NCI-H345 treated with DMSO at 0.1 percent for 48 hours (cell line): Measurements from ENCODE around the gene ITFG2.
"Not testable (repeated sequence)": the region's sequence is repeated elsewhere in the genome, so short reads cannot be mapped to it uniquely, and the experiment has no call there.

Experiments
- DNase-seq: peaks from one replicate; lab custom pipeline; 2025; ENCODE audit not compliant: unreplicated experiment; lab: John Stamatoyannopoulos, UW

ITFG2 gene

DNA sequence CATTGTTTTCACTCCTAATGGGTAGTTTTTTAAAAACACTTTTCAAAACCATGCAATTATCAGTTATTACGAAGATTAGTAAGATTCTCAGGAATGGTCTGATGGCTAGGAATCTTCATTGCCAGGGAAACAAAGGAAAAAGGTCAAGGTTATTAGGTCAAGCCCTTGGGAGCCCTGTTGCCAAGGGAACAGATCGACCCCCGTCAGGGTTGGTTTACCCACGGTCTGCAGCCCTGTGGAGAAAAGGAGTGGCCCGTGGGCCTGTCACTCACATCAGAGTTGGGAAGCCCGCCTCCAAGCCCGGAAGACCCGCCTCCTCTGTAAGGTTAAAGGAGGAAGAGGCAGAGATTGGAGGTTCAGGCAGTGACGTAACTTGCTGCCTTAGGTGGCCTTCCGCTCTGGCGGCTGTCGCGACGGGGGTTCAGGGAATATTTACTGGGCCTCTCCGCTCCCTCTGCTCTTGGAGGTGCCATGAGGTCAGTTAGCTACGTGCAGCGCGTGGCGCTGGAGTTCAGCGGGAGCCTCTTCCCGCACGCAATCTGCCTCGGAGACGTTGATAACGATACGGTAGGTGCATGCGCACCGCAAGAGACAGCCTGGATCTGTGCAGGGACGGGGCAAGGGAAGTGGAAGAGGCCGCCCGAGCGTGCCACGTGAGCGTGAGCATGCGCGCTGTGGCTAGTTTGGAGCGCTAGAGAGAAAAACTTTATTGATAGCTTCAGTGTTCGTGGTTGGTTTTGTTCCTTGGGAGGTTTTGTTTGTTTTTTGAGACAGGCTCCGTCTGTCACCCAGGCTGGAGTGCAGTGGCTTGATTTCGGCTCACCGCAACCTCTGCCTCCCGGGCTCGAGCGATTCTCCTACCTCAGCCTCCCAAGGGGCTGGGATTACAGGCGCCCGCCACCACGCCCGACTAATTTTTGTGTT lies at the start of gene ITFG2:
ITFG2 (plus strand) TSS at position 379 of the 924 bp plus-strand sequence; CDS start at position 472, 93 bp downstream.
- peak; percentile 99 for DNase-seq

DNA sequence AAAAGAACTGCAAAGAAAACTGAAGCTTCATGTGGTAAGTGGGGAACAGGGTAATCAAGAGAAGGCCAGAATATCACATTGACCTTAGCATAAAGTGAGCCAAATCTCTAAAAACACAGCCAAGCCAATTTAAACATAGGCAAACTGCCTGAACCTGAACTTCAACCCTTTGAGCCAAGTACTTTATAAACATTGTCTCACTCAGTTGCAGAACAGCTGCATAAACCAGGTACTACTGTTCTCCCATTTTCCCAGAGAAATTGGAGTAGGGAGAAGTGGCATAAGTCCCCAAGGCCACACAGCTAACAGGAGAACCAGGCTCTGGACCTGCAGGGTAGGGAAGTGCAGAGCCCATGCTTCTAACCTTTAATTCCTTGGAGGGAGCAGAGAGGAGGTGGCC lies 48.1 kb upstream of the ITFG2 start:
- DNase-seq: no peak

DNA sequence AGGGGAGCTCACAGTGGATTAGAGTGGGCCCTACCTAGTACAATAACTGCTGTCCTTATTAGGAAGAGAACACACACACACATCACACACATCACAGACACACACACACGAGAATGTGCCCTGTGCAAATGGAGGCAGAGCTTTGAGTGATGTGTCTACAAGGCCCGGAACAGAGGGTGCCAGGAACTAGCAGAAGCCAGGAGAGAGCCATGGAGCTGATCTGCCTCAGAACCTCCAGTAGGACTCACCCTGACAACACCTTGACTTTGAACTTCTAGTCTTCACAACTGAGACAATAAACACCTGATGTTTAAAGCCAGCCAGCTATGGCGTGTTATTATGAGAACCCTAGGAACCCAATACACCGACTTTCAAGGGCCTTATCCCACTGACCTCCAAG lies 47.4 kb upstream of the ITFG2 start:
- DNase-seq: no peak

DNA sequence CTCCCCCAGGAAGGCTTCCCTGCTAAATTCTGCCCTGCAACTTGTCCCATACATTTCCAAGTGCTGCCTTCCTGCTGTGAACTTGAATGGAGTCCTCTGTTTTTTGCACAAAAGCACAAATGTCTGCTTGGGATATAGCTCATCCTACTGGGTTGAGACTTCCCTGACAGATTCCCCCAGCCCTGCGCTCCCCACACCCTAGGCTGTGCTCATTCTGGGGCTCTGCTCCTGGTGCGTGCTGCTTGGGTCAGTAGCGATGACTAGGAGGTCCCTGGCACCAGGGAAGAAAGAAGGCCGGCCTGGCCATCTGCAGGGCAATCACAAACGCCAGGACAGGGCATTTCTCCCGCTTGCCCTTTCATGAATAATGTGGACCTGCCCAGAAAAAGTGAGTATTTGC lies 46.9 kb upstream of the ITFG2 start:
- DNase-seq: no peak

DNA sequence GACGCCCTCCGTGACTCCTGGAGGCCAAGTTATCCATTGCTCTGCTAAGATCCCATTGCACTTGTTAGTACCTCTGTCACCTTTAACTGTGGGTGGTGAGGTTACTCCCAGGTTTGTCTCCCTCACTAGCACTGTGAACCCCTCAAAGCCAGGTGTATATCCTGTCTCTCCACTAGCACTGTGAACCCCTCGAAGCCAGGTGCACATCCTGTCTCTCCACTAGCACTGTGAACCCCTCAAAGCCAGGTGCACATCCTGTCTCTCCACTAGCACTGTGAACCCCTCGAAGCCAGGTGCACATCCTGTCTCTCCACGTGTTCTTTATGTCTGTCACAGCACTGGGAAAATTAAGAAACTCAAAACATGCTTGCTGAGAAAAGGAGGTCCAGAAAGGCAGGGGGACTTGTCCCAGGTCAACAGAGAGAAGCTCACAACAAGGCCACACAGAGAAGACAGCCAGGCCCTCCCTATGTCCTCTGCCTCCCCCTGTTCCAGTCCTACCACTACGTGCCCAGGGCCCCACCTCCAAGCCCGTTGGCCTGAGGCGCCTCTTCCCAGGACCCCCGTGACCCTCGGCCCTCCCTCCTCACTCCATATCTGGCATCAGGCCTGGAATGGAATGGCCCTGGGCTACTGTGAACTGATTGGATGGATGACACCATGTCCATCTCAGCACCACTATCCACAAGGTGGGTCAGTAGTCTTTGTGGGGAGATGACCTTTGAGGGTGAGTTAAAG lies 44.1 kb upstream of the ITFG2 start:
- no peak for DNase-seq

DNA sequence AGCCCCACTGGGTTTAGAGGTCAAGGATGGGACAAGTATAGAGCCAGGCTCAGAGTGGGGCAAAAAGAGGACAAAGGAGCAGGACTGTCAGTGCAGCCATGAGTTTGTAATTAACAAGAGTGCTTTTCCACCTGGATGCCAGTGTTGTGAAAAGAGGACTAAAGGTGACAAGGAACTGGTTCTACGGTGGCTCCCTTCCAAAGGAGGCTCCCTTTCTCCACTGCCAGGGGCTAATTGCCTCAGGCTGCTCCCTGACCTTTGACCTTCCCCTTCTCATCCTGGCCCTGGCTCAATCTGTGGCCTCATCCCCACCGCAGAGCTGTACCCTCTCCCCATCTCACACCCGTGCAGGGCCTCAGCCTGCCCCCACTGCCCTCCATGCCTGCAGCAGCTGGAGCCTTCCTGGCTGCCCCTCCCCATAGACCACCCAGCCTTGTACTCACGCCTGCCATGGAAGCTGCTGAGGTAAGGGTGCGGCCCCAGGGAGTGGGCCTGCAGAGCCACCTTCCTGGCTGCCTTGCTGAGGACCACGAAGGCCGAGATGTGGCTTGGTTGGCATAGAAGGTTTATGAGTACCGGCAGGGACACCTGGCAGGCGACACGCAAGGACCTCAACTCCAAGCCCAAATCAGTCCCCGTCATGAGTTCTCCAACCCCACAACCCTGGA lies 42.5 kb upstream of the ITFG2 start:
- no peak for DNase-seq

DNA sequence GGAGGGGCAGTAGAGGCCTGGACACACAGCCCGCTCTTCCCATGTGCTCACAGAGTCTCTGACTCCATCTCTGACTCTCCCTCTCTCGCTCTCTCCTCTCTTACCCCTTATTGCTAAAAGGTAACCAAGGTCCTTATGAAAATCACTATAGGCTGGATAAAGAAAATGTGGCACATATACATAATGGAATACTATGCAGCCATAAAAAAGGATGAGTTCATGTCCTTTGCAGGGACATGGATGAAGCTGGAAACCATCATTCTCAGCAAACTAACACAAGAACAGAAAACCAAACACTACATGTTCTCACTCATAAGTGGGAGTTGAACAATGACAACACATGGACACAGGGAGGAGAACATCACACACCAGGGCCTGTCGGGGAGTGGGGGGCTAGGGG lies 41.9 kb upstream of the ITFG2 start:
- not testable (repeated sequence) for DNase-seq

DNA sequence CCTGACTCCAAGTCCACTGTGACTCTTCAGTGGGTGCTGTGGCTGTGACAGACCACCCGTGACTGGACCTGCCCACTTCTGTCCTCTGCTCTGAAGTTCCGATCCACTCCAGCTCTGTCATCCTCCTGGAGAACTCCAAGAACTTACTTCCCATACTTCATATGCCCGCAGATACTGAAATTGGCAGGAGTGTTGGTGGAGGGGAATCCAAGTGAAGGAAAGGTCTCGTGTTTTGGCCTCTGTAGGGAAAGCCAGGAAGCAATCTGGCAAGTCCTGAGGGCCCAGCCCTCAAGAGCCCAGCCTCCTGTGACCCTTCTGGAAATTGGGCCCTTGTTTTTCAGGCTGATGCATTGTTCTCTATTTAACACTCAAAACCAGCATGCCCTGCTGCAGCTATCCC lies 40.1 kb upstream of the ITFG2 start:
- no peak for DNase-seq

DNA sequence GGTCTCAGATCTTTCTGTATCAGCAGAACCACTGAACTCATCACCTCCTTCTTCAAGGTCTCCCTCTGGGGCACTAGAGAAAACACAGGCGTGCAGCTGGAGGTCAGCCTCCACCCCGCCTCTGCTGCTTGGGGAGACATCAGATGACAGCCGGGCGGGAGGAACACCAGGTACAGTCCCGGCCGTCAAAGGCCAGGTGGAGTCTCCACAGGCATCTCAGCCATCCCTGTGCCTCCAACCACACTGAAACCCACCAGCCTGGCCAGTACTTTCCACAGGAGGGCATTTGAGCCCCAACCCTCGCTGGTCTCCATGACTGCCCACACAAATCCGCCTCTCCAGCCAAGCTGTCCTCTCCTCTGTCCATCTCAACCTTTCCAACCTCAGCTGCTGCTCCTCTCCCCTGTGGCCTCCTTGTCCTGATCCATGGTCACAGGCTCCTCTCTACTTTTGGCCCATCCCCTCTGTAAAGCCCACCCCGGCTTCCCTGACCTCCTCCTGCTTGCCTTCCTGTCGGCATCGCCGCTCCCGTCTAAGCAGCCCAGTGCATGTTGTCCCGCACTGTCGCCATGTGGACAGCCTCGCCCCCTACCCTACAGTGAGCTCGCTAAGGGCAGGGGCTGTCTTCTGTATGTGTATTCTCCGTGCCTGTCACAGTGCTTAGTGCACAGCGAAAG lies 39.1 kb upstream of the ITFG2 start:
- no peak for DNase-seq

DNA sequence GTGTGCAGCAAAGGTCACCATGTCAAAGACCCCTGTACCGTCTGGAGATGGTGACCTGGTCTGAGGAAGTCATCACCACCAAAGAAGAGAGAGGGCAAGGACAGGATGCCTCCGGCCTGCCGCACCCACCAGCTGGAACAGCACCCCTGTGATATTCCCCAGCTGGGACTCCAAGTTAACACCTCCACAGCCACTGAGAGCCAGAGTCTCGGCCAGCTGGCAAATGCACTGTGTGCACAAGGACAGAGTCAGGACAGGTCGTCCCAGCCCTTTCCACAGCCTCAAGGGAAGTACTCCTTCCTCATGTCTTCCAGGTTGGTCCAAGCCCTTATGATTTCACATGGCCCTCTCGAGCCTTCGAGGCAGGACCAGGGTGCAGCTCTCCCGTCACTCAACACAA lies 37.0 kb upstream of the ITFG2 start:
- no peak for DNase-seq

DNA sequence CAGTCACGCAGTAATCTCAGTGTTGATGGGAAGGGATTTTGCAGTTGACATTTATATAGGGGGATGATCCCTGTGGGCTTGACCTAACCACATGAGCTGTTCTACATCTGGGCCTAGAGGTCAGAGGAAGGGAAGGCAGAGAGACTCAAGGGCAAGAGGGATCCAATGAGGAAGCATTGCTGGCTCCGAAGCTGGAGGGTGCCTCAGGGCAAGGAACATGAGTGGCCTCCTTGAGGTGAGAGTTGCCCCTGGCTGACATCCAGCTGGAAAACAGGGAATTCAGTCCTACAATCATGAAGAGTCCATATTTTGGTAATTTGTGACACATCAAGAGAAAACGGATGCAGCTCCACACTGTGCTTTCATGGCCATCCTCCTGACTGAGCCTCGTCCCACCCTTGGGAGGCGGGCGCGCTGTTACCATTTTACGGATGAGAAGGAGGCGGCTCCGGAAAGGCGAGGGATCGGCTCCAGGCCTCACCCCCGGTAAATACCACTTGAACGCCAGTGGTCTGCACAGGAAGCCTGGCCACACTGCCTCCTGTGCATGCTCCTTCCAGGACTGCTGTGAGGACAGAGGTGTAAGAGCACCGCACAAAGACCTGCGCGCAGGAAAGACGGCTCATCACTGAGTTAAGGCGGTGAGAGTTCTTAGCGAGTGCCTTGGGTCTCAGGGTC lies 36.2 kb upstream of the ITFG2 start:
- no peak for DNase-seq

DNA sequence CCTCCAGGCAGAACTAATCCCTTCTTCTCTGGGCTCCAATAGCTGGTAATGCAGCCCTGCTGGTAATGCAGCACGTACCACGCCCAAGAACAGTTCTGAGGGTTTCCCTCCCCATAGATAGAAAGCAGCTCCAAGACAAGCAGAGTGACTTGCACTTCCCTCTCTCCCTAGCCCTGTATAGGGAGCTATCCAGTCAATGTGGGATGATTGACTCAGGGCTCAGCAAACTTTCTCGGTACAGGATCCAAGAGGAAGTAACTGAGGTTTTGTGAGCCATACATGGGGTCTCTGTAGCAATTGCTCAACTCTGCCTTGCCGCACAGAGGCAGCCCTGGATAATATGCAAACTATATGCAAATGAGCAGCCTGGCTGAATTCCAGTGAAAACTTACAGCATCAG lies 33.2 kb upstream of the ITFG2 start:
- no peak for DNase-seq

DNA sequence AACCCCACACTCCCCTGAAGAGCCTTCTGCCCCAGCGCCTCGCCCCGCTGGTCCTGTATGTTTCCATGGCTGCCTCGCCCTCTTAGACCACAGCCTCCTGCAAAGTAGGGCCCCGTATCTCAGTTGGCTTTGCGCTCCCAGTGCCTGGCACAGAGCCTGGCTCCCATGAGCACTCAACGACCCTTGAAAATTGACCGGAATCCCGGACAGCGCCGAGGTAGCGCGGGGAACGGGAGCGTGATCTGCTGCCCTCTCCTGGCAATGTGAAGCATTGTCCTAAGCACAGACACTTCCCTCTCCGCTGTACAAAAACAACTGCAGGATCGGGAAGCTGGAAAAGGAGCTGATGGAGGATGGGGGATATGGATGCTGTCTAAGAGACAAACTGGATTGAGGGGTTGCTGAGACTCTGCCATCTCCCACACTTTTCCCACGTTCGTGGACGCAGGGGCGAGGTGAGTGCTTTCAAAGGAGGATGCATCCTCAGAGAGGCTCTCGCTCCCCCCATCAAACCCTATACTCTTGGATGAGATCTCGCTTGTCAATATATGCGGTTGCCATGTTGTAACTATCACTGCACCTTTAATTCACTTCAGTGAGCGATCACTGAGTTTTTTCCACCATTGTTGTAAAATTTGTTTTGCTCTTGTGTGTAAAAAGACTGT lies 28.4 kb upstream of the ITFG2 start:
- DNase-seq: peak; percentile 64

DNA sequence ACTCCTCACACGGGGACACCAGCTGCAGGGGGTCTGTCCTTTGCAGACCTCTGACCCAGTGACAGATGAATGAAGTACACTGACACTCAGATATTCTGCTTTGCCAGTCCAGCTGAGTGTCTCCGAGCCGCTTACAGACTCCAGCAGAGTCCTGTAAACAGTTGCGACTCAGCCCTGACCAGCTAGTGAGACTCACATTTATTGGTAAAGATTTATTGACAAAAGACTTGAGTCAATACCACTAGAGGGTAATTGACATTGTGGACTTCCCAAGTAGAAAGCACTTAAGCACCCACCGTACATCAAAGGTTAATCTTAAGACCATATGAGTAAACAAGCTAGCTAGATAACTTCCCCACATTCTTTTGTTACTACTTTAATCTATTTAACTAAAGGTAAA lies 27.5 kb upstream of the ITFG2 start:
- DNase-seq: no peak

DNA sequence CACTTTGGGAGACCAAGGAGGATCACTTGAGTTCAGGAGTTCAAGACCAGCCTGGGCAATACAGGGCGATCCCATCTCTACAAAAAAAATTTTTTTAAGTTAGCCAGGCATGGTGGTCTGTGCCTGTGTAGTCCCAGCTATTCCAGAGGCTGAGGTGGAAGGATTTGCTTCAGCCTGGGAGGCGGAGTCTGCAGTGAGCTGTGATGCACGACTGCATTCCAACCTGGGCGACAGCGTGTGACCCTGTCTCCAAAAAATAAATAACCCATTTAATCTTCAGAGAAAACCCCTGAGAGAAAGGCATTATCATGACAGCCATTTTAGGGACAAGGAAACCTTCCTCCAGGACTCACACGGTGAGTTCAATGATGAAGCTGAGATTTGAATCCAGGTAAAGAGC lies 21.4 kb upstream of the ITFG2 start:
- DNase-seq: no peak

DNA sequence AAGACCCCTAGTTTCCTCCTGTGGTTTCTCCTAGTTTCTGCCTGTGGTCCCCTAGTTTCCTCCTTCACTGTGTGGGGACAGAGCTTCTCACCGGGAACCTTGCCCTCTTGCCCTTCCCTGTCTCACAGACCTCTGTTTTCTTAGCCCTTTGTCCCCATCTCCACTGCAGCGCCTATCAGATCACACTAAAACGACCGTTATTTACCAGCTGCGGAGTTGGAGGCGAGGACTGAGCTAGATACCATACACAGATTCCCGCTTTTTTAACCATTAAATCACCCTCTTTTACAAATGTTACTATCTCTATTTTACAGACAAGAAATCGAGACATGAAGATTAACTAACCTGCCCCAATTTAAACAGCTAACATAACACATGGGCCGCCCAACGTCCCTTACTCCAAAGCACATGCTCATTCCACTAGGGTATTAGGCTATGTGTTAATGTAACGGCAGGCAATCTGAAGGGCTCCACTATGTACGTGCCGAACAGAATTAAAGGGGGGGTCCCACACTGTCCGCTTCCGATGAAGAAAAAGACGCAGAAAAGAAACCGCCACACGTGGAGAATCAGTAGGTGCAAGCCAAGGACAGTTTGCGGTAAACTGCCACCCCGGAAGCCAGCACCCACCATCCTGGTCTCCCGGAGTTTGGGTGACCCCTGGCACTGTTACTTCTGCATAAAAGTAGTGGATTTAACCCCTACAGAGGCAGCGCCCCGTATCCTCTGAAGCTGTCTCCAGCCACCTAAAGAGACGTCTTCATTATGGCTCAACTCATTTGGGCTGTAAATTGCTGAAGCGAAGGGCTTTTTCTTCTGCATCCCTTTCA lies 19.6 kb upstream of the ITFG2 start:
- DNase-seq: no peak

DNA sequence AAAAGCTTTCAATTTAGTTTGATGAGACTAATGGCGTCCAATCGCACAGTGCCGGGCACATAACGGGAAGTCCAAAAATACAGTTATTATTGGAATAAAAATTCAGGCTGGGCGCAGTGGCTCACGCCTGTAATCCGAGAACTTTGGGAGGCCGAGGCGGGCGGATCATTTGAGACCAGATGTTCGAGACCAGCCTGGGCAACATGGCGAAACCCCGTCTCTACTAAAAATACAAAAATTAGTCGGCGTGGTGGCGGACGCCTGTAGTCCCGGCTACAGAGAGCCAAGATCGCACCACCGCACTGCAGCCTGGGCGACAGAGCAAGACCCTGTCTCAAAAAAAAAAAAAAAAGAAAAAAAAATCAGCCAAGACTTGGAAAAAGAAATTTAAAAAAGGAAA lies 18.9 kb upstream of the ITFG2 start:
- no peak for DNase-seq

DNA sequence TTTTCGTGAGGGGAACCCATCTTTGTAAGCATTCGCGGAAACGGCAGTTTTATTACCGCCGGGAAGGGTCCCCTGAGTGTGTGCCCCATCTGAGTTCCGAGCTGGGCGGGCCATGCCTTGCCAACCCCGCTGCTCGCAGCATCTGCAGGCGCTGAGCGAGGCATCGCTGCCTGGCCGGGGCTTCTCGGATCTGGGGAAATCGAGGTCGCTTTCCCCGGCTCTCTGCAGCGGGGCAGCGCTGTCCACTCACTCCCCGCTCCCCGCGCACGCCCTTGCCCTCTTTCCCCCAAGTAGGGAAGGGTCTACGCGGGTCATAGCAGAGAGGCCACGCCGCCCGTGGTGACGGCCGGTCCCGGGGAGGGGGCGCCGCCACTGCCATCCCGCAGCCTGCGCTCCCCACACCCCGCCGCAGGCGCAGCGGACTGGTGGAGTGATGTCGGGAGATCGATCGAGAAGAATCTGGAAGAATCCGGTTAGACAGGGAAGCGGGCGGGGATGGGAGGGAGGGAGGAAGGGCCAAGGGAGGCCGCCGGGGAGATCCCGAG lies 18.2 kb upstream of the ITFG2 start:
- no peak for DNase-seq

DNA sequence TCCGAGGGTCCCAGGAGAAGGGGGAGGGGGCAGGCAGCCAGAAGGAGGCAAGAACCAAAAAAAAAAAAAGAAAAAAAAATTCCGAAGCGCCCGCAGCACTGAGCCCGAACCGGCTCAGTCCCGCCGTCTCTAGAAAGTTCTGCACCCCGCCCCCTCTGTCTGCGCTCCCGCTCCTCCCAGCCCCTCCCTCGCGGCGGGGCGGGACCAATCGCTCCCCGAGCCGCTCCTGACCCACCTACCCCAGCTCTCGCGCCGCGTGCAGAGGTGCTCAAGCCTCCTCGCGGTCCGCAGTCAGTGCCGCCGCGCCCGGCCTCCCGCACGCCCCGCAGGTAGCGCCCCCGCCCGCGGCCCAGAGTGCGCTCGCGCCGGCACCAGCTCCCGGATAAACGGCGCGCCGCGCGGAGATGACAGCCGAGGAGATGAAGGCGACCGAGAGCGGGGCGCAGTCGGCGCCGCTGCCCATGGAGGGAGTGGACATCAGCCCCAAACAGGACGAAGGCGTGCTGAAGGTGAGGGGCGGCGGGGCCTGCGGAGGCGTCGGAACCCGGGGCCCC lies 17.7 kb upstream of the ITFG2 start, which contains the start of gene FKBP4:
FKBP4 (plus strand) TSS at position 235 of the 554 bp plus-strand sequence; CDS start at position 405, 170 bp downstream.
- DNase-seq: peak; percentile 61
